GM06990 (cell line): ENCODE measurements around the gene PPP2R2C.
A peak's percentile ranks its signal among the peaks of the same experiment; 100 is the strongest.

Experiments used
- DNase-seq: peaks from one replicate; pipeline ENCODE4 v3.0.0-alpha.2; 2011; ENCODE audit not compliant: insufficient read length; ENCODE audit errors: extremely low read depth
- H3K27me3 ChIP-seq: replicated peaks from 2 replicates; pipeline ENCODE4 v1.6.0; 2011; ENCODE audit warnings: low read length; ENCODE audit not compliant: control insufficient read depth, insufficient read depth
- H3K36me3 ChIP-seq: 2 replicates; pipeline ENCODE4 v1.5.1; 2011; ENCODE audit warnings: low read length; ENCODE audit not compliant: control insufficient read depth, insufficient read depth
- H3K4me3 ChIP-seq: replicated peaks from 2 replicates; pipeline ENCODE4 v1.5.1; 2011; ENCODE audit warnings: low read depth, mild to moderate bottlenecking, control low read depth, low read length
- CTCF ChIP-seq: IDR thresholded peaks from 2 replicates; pipeline ENCODE4 v1.5.1; 2011; ENCODE audit warnings: low read length, control low read depth, mild to moderate bottlenecking, inconsistent platforms; ENCODE audit not compliant: insufficient read depth, poor library complexity, severe bottlenecking

Gene PPP2R2C

DNA sequence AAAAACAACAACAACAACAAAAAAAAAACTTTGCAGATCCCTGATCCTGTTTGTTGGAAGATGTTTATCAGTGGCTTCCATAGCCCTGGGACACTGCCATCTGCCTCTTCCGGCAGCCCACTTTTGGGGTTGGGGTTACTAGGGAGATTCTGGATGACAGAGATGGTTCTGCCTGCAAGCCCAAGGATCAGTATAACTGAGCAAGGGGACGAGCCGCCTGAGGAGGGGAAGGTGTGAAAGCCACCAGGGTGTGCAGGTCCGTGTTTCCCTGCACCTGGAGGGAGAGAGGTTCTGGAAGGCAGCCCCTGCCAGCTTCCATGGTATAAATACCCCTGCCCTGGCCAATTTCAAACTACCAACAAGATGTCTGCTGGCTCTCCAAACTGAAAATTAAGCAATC lies 41.5 kb downstream of the PPP2R2C start:
- no peak for TF ChIP-seq CTCF
- no peak for DNase-seq
- H3K27me3 ChIP-seq = no peaks in the 10 kb centered on the region; the same call in 1 of the 2 replicates
- no peaks in the 10 kb centered on the region for H3K36me3 ChIP-seq
- H3K4me3 ChIP-seq = no peak overlapping the region

DNA sequence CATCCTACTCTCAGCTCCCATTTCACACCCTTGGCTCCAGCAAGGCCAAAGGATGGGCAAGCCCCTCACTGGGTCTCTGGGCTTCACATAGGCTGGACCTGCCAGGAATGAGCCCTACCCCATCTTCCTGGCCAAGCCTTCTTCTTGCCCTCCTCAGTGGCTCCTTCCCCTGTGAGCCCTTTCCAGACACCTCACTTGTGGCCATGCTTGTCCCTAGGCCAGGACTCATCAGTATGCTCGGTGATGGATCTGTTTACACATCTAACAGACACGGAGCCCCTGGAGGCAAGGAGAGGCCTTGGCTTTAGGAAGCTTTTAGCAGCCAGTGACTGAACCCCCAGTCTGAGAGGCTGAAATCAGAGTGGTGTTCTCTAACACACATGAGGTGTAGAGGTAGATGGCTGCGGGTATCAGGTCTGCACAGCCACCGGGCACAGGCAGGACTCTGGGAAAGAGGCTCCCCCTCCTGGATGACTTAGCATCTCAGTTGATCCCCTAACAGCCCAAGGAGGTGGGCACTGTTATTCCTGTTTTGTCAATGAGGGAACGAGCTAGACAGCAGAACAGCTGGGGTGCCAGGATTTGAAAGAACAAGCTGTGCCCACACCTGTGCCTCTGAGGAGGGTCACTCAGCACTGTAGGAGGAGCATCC lies 44.8 kb downstream of the PPP2R2C start:
- H3K4me3 ChIP-seq = no peak overlapping the region
- peak; percentile 18 for TF ChIP-seq CTCF
- no peaks in the 10 kb centered on the region for H3K36me3 ChIP-seq
- no peaks in the 10 kb centered on the region; the same call in 1 of the 2 replicates for H3K27me3 ChIP-seq
- DNase-seq = no peak

- H3K36me3 ChIP-seq = no peaks in the 10 kb centered on the region
- no peak for DNase-seq
- H3K27me3 ChIP-seq = no peaks in the 10 kb centered on the region; the same call in 1 of the 2 replicates
- TF ChIP-seq CTCF = no peak
- H3K4me3 ChIP-seq = no peak overlapping the region
These were observed 45.6 kb downstream of the PPP2R2C start for GRCh38 chr4:6426571-6427438.

DNA sequence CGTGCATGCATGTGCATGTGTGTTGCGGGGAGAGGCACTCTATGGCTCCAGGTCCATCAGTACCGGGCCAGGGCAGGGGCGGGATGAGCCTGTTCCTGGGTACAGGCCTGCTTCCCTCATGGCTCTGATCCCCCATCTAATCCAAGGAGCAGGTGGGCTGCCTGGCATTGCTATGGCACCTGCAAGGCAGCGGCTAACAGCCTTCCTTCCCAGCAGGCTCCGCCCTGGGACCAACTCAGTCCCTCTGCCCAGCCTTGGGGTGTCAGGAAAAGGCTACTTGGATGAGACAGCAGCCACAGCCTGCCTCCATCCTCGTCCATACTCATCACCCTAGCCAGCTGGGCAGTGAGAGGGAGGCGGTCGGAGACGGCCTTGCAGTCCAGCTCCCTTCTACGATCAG lies 46.5 kb downstream of the PPP2R2C start:
- no peak for DNase-seq
- TF ChIP-seq CTCF = no peak
- Histone ChIP-seq H3K27me3 (no peaks in the 10 kb centered on the region; the same call in 1 of the 2 replicates), H3K4me3 (no peak overlapping the region), H3K36me3 (no peaks in the 10 kb centered on the region)

DNA sequence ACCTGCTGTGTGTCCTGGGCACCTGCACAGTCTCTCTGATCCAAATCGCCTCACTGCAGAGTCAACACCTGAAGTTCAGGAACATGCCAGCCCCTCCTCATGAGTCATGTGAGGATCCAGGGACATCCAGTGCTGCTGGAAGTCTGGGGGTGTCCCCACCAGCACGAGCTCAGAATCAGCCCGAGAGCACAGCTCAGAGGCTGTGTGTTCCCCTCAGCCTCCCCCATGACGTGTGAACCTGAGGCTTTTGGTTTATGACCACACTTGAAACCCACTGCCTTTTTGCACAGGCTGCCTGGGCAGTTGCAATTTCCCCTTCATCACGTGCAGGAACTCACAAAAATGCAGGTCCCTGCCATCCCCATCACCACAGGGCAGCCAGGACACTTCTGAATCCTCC lies 47.1 kb downstream of the PPP2R2C start:
- no peak for DNase-seq
- no peaks in the 10 kb centered on the region for H3K36me3 ChIP-seq
- H3K4me3 ChIP-seq = no peak overlapping the region
- H3K27me3 ChIP-seq = no peaks in the 10 kb centered on the region; the same call in 1 of the 2 replicates
- no peak for TF ChIP-seq CTCF
